Measurements from ENCODE around the gene ERFL.

DNA sequence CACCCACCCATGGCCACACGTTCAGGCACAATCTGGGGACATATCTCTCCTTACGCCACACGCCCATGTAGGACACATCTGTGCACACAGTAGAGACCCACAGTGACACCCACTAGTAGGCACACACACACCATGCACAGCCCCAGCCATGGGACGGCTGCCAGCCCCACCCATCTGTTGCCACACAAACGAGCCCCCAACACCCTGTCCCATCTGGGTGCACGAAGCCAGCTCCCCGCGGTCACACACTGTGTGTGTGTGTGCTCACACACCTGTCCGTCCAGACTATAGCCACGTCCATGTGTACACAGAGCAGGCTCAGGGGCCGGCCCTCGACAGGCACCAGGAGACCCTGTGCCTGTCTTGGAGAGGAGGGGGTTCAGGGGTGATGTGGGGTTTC lies 10.6 kb downstream of the ERFL start:
- TF ChIP-seq POLR2AphosphoS5 (IDR thresholded peaks at IDR 0.05) = no peak
- TF ChIP-seq, protein P1, sequence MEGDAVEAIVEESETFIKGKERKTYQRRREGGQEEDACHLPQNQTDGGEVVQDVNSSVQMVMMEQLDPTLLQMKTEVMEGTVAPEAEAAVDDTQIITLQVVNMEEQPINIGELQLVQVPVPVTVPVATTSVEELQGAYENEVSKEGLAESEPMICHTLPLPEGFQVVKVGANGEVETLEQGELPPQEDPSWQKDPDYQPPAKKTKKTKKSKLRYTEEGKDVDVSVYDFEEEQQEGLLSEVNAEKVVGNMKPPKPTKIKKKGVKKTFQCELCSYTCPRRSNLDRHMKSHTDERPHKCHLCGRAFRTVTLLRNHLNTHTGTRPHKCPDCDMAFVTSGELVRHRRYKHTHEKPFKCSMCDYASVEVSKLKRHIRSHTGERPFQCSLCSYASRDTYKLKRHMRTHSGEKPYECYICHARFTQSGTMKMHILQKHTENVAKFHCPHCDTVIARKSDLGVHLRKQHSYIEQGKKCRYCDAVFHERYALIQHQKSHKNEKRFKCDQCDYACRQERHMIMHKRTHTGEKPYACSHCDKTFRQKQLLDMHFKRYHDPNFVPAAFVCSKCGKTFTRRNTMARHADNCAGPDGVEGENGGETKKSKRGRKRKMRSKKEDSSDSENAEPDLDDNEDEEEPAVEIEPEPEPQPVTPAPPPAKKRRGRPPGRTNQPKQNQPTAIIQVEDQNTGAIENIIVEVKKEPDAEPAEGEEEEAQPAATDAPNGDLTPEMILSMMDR (IDR thresholded peaks at IDR 0.05) = no peak

All from transverse colon (tissue), 4 donors.